Epithelial cell of proximal tubule (primary cell): ENCODE measurements around the gene NELL2. TPM values are rescaled to one million over a fixed set of nuclear protein-coding genes. Genes with fewer than 3 reads are reported as not detected.

Experiments used
- DNase-seq: peaks from one replicate; pipeline ENCODE4 v3.0.0-alpha.2; 2011; ENCODE audit warnings: low read depth
- H3K4me3 ChIP-seq: 2 replicates; pipeline ENCODE4 v1.5.1; 2011; ENCODE audit warnings: low read depth, mild to moderate bottlenecking, low read length
- total RNA-seq: library from RNA; depleted of rRNA; stranded (reverse); fragments of >200 nt; gene quantifications from 2 replicates; pipeline ENCODE4 v1.2.3, GENCODE V29; 2015
- TF ChIP-seq, protein P1 (sequence below): conservative IDR thresholded peaks from 2 replicates; pipeline ENCODE4 v1.5.1; 2012; ENCODE audit warnings: low read depth, mild to moderate bottlenecking, low read length

The NELL2 gene
- total RNA-seq, 1 donor from 2014 or later, result 0.46 TPM

DNA sequence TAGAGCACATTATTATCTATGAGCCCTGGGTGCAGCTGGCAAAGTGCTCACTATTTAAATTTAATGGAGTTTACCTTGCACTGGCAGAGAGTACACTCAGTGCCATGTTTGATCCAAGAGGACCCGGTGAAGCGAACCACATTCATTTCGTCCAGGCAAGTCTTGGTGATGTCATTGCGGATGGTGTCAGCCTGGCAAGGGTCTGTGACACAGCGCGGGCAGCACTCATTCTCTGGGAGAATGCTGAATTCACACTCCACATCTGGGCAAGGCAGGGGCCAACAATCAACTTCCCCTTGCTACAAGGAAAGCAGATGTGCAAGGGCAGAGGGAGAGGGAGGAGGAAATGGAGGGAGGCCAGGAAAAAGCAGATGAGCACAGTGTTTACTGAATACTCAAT is 356.2 kb downstream of the NELL2 start:
- TF ChIP-seq, protein P1, sequence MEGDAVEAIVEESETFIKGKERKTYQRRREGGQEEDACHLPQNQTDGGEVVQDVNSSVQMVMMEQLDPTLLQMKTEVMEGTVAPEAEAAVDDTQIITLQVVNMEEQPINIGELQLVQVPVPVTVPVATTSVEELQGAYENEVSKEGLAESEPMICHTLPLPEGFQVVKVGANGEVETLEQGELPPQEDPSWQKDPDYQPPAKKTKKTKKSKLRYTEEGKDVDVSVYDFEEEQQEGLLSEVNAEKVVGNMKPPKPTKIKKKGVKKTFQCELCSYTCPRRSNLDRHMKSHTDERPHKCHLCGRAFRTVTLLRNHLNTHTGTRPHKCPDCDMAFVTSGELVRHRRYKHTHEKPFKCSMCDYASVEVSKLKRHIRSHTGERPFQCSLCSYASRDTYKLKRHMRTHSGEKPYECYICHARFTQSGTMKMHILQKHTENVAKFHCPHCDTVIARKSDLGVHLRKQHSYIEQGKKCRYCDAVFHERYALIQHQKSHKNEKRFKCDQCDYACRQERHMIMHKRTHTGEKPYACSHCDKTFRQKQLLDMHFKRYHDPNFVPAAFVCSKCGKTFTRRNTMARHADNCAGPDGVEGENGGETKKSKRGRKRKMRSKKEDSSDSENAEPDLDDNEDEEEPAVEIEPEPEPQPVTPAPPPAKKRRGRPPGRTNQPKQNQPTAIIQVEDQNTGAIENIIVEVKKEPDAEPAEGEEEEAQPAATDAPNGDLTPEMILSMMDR, result no peak
- no peak overlapping the region for H3K4me3 ChIP-seq
- DNase-seq, result no peak

DNA sequence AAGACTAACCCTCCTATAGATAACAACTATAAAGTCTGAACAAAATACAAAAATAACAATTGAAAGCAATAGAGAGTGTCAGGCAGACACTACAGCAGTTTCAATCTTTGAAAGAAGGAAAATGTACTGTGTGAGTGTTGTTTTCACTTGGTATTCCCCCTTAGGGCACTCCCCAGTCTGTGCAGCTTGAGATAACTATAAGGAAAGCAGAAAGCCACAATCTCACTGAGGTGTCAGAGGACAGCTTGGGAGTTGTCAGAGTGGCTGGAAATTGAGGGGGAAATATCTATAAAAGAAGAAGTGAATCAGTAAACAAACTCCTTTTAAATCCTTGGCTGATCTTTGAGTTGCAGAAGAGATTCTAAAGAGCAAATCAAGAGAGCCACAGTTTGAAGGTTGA is 364.8 kb downstream of the NELL2 start:
- DNase-seq, result no peak
- no peak overlapping the region for H3K4me3 ChIP-seq
- TF ChIP-seq, protein P1, result no peak

DNA sequence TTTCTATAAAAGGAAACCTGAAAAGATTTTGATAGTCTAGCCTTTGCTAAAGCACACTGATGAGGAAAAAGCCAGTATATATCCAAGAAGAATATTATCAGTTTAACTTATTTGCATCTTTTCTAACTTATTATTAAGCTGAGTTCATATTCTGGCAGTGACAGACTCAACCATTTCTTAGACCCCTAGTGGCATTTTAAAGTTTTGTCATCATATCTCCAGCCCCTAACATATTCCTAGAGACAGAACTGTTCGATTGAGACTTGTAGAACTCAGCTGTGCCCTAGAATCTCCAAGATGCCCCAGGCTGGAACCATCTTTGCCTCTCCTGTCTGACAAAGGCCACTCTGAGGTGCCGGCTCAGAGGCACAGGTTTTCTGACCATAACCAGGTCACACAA is 365.6 kb downstream of the NELL2 start:
- TF ChIP-seq, protein P1, result peak; percentile 15
- no peak overlapping the region for H3K4me3 ChIP-seq
- no peak for DNase-seq

DNA sequence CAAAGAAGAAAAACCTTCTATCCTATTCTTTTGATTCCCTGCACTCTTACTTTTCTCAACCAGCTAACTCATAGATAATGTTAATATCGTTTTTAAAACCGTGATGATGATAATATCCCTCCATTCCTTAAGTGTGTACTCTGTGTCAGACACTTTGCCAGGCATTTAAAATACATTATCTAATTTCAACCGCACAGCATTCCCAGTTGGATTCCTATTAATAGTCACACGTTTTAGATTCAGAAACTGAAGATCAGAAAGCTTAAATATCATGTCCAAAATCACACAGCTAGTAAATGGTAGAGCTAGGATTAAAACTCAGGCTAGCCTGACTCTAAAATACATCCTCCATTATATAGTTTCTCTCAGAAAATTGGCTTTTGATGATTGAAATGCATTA is 366.0 kb downstream of the NELL2 start:
- no peak for DNase-seq
- no peak overlapping the region for H3K4me3 ChIP-seq
- TF ChIP-seq, protein P1, result no peak

DNA sequence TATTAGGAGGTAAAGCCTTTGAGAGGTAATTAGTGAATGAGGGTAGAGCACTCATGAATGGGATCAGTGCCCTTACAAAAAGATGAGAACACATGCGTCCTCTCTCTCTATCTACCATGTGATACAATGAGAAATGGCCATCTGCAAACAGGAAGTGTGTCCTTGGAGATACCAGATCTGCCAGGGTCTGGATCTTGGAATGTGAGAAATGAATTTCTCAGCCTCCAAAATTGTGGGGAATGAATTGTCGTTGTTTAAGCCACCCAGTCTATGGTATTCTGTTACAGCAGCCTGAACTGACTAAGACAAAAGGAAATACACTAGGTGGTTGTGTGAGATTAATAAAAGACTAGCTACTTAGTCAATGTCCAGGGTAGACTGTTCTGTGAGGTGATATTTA is 366.6 kb downstream of the NELL2 start:
- no peak for DNase-seq
- TF ChIP-seq, protein P1, result no peak
- H3K4me3 ChIP-seq, result no peak overlapping the region

DNA sequence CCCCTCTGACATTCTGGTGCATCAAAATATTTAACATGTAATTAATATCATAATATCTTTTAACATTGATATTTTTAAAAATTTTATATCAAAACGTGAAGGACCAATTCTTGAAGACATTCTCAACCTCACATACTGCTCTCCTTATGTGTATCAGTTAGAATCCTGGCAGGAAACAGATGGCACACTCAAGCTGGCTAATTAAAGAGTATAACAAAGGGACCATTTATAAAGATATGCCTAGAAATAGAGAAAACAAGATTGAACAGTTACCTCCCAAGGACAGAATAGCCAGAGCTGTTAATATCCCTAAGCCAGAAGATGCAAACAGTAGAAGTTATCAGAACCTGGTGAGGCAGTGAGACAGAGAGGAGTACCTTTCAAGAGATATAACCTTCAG is 368.7 kb downstream of the NELL2 start:
- no peak for DNase-seq
- TF ChIP-seq, protein P1, result no peak
- no peak overlapping the region for H3K4me3 ChIP-seq

DNA sequence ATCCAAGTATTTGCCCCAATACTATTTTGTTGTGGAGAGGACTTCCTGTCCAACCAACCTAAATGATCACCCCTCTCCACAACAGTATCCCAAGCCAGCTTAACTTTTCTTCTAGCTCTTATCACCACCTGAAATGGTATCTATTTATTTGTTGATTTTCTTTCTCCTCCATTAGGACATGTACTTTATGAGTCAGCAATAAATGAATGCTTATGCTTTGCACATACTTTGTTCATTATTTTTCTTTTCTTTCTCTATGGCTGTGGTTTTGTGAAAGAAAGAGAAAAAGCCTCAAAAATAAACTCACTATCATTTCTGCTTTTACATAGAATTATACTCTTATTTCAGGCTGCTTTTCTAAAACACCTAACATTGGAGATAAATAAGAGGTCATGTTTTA is 371.3 kb downstream of the NELL2 start:
- TF ChIP-seq, protein P1, result no peak
- H3K4me3 ChIP-seq, result no peak overlapping the region
- DNase-seq, result no peak
